HepG2 (cell line): ENCODE measurements around the gene BOD1. TPM values are rescaled to one million over a fixed set of nuclear protein-coding genes. Genes with fewer than 3 reads are reported as not detected.

Source experiments
- BHLHE40 ChIP-seq: IDR thresholded peaks from 2 replicates; pipeline ENCODE4 v1.6.1; 2011; ENCODE audit warnings: low read length, improper control_type of control experiment
- CBX2 ChIP-seq, 2 experiments: fragments of 200-600 bp in 1 of 2; sonication (generic); formaldehyde crosslinking in 1 of 2; IDR thresholded peaks; 2 replicates each; pipeline versions ENCODE4 v1.7.0 to v1.8.1; 2018 to 2022; ENCODE audit warnings: low read depth in 2 of 2, low read length in 1 of 2, mild to moderate bottlenecking in 1 of 2, missing genetic modification reagents in 1 of 2
- CSRNP2 ChIP-seq: sonication (generic); formaldehyde crosslinking; conservative IDR thresholded peaks from 2 replicates; pipeline ENCODE4 v1.8.0; 2022; ENCODE audit warnings: low read depth, missing genetic modification reagents
- IKZF1 ChIP-seq: fragments of 450-650 bp; IDR thresholded peaks from 2 replicates; pipeline ENCODE4 v1.7.1; 2016
- KDM5B ChIP-seq: sonication (generic); formaldehyde crosslinking; IDR thresholded peaks from 2 replicates; pipeline ENCODE4 v1.4.0; 2020; ENCODE audit warnings: missing genetic modification reagents, mild to moderate bottlenecking, borderline replicate concordance
- MAX ChIP-seq: IDR thresholded peaks from 2 replicates; pipeline ENCODE4 v1.6.1; 2012; ENCODE audit warnings: inconsistent platforms
- NFATC3 ChIP-seq: sonication (generic); formaldehyde crosslinking; IDR thresholded peaks from 2 replicates; pipeline ENCODE4 v1.5.1; 2020; ENCODE audit warnings: mild to moderate bottlenecking, missing genetic modification reagents
- POLR2G ChIP-seq: fragments of 200-400 bp; formaldehyde crosslinking; IDR thresholded peaks from 2 replicates; pipeline ENCODE4 v1.6.1; 2018; ENCODE audit warnings: mild to moderate bottlenecking, low read depth, low read length, moderate library complexity
- RNF219 ChIP-seq: sonication (generic); formaldehyde crosslinking; IDR thresholded peaks from 2 replicates; pipeline ENCODE4 v1.5.0; 2020; ENCODE audit warnings: mild to moderate bottlenecking, missing genetic modification reagents
- SIN3B ChIP-seq: fragments of 150-350 bp; IDR thresholded peaks from 2 replicates; pipeline ENCODE4 v1.6.1; 2014; ENCODE audit warnings: low read length
- SOX6 ChIP-seq, 2 experiments: fragments of 450-650 bp in 1 of 2; sonication (generic) in 1 of 2; formaldehyde crosslinking in 1 of 2; IDR thresholded peaks; 2 replicates each; pipeline versions ENCODE4 v1.4.0 to v1.6.1; 2017 to 2020; ENCODE audit warnings: antibody characterized with exemption in 1 of 2, mild to moderate bottlenecking in 1 of 2, missing genetic modification reagents in 1 of 2
- TBP ChIP-seq: sonication (generic); formaldehyde crosslinking; IDR thresholded peaks from 2 replicates; pipeline ENCODE4 v1.5.0; 2020; ENCODE audit warnings: missing genetic modification reagents
- TRIM22 ChIP-seq: fragments of 450-650 bp; IDR thresholded peaks from 2 replicates; pipeline ENCODE4 v1.6.1; 2017
- ZBTB26 ChIP-seq: IDR thresholded peaks from 2 replicates; pipeline ENCODE4 v1.6.1; 2016; ENCODE audit warnings: missing compliant biosample characterization, missing genetic modification reagents, borderline replicate concordance
- ZNF224 ChIP-seq: sonication (generic); formaldehyde crosslinking; IDR thresholded peaks from 2 replicates; pipeline ENCODE4 v1.5.0; 2020; ENCODE audit warnings: mild to moderate bottlenecking, missing genetic modification reagents
- ZNF275 ChIP-seq: sonication (generic); formaldehyde crosslinking; IDR thresholded peaks from 2 replicates; pipeline ENCODE4 v1.8.0; 2022; ENCODE audit warnings: missing genetic modification reagents, mild to moderate bottlenecking, inconsistent platforms, borderline replicate concordance
- ZNF430 ChIP-seq: sonication (generic); formaldehyde crosslinking; IDR thresholded peaks from 2 replicates; pipeline ENCODE4 v1.9.0; 2021; ENCODE audit warnings: mild to moderate bottlenecking, missing genetic modification reagents
- ZNF556 ChIP-seq: sonication (generic); formaldehyde crosslinking; IDR thresholded peaks from 2 replicates; pipeline ENCODE4 v1.4.0; 2020; ENCODE audit warnings: mild to moderate bottlenecking, missing genetic modification reagents, borderline replicate concordance
- ZNF672 ChIP-seq: sonication (generic); formaldehyde crosslinking; IDR thresholded peaks from 2 replicates; pipeline ENCODE4 v1.8.1; 2022; ENCODE audit warnings: missing genetic modification reagents
- ZNF768 ChIP-seq: sonication (generic); formaldehyde crosslinking; IDR thresholded peaks from 2 replicates; pipeline ENCODE4 v1.4.0; 2020; ENCODE audit warnings: missing genetic modification reagents
- ZNF792 ChIP-seq: IDR thresholded peaks from 2 replicates; pipeline ENCODE4 v1.6.1; 2016
- ZNF878 ChIP-seq: sonication (generic); formaldehyde crosslinking; IDR thresholded peaks from 2 replicates; pipeline ENCODE4 v1.8.1; 2023; ENCODE audit warnings: mild to moderate bottlenecking, missing genetic modification reagents, moderate library complexity
- polyA plus RNA-seq, 8 experiments: library from polyadenylated mRNA; depleted of rRNA in 3 of 8; stranded (reverse) in 7 of 8; unstranded in 1 of 8; fragments of >200 nt; fragmentation: Illumina TruSeq in 4 of 8; extraction: Trizol in 4 of 8; gene quantifications; 2 replicates each; pipeline versions ENCODE4 v1.2.1 to v1.2.3, GENCODE V29; 2011 to 2016; ENCODE audit warnings: low read depth in 4 of 8, missing spikeins in 1 of 8, mixed read lengths in 1 of 8; ENCODE audit not compliant: insufficient read depth in 1 of 8
- total RNA-seq, 5 experiments: library from RNA; depleted of rRNA; stranded (reverse); fragments of >200 nt; fragmentation: Illumina TruSeq; extraction: Trizol; gene quantifications; 2 replicates each; pipeline ENCODE4 v1.2.3, GENCODE V29; 2016; ENCODE audit warnings: low read depth in 1 of 5

The BOD1 gene
- total and polyA plus RNA-seq, 2 of the 13 experiments (the other 11 are each of a cell fraction or from before 2014, with no cell fraction given) = 81.5 to 103 TPM

GRCh38 chr5:173615884-173616576 lies 420 bp downstream of the BOD1 start (continued):
- TF ChIP-seq ZNF556 (CRISPR knock-in tag) = no peak; the same call in 1 of the 2 replicates
- no peak for TF ChIP-seq CBX2 (IDR thresholded peaks at IDR 0.05; ENCODE audit: low read depth, low read length)
- TF ChIP-seq CBX2 (CRISPR knock-in tag; IDR thresholded peaks at IDR 0.05; ENCODE audit: low read depth) = no peak
- no peak for TF ChIP-seq ZBTB26 (CRISPR knock-in tag)
- TF ChIP-seq IKZF1 = no peak
- TF ChIP-seq ZNF672 (CRISPR knock-in tag) = no peak
- TF ChIP-seq TRIM22 = no peak
- TF ChIP-seq POLR2G = peak; percentile 70
- peak; percentile 95 for TF ChIP-seq BHLHE40
- TF ChIP-seq SIN3B = no peak
- no peak for TF ChIP-seq TBP (CRISPR knock-in tag)
- no peak for TF ChIP-seq CSRNP2 (CRISPR knock-in tag)
- TF ChIP-seq ZNF878 = no peak
- peak; percentile 72 for TF ChIP-seq KDM5B
- TF ChIP-seq ZNF224 = no peak
- peak; percentile 16; the same call in 1 of the 2 replicates for TF ChIP-seq ZNF768 (CRISPR knock-in tag)
- peak; percentile 15; the same call in 1 of the 2 replicates for TF ChIP-seq ZNF430 (CRISPR knock-in tag)
- TF ChIP-seq ZNF275 (CRISPR knock-in tag) = no peak
- no peak for TF ChIP-seq NFATC3 (CRISPR knock-in tag)
- TF ChIP-seq RNF219 (CRISPR knock-in tag) = no peak
- no peak for TF ChIP-seq SOX6 (IDR thresholded peaks at IDR 0.05)
- TF ChIP-seq SOX6 (CRISPR knock-in tag; IDR thresholded peaks at IDR 0.05) = peak; percentile 63
- TF ChIP-seq MAX = peak; percentile 86
- 0 out of 2 replicates have a peak, but pooled peaks have one; percentile 30 for TF ChIP-seq ZNF792 (CRISPR knock-in tag)
